Measurements from ENCODE around the gene SLC6A7.

SLC6A7 gene

DNA sequence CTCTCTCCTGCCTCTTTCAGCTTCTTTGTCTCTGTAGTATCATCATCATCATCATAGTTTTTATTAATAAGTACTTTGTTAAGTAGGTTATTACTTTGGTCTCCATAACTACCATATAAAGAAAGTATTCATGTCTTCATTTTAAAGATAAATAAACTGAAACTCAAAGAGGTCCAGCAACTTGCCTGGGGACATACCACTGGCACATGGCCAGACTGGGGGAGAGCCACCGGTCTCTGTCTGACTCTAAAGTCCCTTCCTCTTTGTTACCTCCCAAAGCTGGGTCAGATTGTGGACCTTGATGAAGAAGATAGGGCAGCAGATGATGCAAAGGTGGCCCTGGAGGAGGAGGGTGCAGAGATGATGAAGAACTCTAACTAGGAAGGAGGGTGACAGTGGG is 14.8 kb upstream of the SLC6A7 start:
- no peak for DNase-seq

DNA sequence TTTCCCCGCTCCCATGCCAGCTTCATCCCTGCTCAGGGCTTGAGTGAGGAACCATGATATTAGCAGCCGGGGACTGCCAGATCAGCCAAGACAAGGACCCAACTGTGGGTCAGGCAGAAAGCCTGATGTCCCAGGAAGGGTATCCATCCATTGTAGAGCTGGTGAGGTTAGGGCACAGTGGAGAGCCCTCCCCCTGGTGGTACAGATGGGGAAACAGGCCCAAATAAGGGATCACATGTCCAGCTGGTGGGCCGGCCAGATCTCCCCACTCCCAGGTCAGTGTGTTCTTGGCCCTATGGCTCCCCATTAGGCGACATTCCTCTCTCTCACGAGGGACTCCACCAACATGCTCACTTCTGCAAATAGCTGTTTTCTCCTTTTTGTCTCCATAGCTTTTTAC is 14.3 kb upstream of the SLC6A7 start:
- DNase-seq: no peak

DNA sequence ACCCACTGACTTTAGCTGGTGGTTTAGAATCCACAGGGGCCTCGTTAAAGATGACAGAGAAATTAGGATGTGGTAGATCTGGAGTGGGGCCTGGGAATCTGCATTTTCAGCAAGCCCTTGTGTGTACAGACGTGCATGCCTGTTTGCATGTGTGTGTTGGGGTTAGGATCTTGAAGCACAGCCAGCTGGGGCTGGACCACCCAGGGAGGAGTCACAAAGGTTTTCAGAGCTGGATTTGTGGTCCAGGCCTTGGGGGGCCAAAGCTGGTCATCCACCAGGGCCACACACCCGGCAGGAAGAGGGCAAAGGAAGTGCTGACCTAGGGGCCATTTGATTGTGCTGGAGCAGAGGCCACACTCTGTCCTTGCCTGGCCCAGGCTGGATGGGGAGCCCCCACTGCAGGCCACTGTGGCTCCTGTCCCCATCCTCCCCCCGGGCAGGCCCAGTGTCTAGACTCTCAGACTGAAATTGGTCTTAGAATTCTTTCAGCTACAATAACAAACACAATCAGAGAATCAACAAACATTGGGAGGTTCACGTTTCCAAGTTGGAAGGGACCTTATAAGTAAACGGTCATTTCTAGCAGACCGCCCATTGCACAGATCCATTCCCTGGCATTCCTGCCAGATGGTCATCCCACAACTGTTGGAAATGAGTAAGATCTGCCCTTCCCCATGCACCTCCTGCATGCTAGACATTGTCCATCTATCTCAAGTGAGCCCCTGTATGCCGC is 13.0 kb upstream of the SLC6A7 start:
- no peak for DNase-seq

DNA sequence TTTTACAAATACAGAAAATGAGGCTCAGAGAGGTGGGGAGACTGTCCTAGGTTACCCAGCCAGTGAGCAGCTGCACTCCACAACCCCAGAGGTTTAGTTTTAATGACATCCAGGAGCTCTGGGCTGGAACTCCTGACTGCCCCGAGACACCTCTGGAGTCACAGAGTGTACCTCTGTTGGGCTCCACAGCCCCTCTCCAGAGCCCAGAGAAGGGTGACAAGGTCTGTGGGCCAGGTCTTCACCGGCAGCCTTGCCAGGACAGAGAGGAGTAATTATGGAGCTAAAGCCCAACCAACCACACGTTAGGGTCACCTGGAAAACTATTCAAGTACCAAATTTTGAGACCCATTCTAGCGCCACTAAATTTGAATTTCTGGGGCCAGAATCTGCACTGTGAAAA is 12.1 kb upstream of the SLC6A7 start:
- DNase-seq: no peak

DNA sequence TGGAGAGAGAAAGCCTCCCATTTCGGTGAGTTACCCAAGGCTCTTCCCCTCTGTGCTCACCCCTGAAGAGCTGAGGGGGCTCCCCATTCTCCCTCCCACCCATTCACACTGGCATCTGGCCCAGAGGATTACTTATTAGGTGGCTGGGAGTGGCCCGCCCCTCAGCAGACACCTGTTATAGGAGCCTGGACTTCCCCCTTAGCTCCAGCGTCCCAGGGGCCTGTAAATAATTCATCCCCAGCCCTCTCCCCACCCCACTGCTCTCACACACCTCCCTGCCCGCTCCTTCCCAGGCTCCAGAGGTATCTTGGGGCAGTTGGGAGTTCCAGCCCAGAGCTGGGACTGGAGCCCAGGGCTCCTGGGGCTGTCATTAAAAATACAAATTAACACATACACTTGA is 11.6 kb upstream of the SLC6A7 start:
- DNase-seq: no peak

DNA sequence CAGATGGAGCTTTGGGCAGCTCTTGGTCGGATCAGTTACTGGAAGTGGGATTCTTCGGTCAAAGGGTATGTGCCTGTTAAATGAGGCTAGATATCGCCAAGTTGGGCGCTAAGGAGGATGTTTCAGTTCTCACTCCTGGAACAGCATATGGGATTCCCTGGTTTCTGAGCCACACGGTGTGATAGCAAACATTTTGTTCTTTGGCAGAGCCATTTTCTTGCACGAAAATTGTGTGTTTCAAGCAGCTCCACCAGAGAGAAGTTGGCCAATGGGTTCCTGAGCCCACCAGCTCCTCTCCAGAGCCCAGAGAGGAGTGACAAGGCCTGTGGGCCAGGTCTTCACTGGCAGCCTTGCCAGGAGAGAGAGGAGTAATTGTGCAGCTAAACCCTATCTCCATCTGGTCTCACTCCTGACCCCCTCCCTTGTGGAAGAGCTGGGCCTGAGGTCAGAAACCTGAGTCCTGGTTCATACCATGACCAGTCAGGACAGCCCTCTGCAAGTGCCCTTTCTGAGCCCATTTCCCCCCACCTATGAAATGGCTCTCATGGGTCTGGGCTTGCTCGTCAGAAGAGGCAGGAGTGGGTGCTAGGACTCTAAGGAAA is 10.7 kb upstream of the SLC6A7 start:
- no peak for DNase-seq

DNA sequence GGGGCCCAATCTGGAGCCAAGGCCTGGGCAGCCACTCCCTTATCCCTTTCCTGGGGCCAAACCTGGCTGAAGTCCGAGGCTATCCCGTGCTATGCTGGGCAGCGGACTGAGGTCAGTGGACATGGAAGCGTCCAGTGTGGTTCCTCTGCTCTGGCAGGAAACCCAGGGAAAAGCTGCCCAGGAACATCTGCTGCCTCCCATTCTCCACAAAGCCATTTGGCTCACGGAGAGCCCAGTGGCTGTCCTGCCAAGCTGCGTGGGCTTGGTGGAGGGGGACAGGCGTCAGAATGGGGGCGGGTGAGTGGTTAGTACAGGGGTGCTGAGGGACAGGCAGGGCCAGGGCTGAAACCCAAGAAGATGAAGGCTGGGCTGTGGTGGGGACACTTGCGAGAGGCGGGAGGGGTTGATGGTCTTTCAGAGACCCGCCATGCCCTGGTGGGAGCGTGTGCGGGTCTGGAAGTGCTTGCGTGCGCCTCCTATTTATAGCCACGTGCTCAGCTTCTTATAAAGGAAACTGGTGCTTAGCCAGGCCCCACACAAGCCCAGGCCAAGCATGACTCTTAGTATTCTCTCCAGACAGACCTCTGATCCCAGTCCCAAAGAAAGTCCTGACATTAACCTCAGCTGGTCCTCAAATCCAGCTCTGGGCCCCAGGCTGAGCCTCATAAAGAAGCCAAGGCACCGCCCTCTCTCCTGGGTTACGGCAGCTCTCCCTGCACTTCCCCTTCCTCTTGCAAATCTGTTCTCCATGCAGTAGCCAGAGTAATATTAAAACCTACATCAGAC is 9.4 kb upstream of the SLC6A7 start:
- DNase-seq: no peak

DNA sequence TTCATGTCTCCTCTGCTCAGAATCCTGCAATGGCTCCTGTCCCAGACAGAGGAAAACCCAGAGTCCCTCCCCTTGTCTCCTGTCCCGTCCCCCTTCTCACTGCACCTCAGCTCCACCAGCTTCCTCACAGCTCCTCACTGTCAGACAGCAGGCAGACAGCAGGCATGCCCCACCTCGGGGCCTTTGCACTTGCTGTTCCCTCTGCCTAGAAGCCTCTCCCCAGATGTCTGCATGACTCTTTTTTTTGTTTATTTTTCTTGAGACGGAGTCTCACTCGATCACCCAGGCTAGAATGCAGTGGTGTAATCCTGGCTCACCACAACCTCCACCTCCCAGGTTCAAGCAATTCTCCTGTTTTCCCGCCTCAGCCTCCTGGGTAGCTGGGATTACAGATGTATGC is 8.8 kb upstream of the SLC6A7 start:
- DNase-seq: no peak

DNA sequence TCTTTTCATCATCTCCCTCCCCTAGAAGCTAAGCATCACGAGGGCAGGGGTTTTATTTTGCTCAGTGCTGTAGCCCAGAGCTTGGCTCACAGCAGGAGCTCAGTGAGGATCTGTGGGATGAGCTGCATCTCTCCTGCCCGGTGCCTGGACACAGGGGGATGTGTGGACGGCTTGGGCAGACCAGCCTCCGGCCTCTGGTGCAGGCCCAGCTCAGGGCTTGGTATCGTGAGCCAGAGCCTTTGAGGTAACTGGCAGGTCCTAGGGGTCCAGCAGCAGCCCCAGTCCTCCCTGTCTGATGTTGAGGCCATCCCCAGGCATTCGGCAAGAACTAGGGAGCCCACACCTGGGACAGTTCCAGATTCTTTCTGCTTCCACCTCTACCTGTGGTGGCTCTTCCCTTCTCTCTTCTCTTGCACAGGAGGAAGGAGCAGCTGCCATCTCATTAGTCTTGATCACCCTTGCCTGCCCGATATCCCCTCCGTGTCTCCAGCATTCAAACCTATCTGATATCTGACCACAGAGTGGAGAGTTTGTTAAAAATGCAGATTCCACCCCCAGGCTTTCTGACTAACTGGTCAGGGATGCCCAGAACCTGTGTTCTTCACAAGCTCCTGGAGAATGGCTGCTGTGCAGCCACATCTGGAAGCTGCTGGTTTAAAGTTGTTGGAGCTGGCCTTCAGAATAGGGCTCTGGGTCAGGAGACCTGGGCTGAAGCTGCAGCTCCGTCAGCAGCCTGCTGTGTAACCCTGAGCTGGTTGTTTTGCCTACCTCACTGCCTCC is 7.9 kb upstream of the SLC6A7 start:
- DNase-seq: no peak

DNA sequence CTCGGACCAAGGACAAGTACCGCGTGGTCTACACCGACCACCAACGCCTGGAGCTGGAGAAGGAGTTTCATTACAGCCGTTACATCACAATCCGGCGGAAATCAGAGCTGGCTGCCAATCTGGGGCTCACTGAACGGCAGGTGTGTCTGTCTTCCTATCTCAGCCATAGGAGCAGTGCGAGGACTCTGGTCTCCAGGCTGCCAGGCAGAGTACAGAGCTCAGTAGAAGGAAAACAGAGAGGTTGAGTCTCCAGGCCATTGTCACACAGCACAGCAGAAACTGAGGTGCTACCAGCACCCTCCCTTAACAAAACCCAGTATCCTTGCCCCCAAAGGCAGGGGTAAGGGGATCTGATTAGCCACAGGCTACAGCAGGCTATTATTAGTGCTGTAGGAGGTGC is 7.1 kb upstream of the SLC6A7 start:
- DNase-seq: no peak

DNA sequence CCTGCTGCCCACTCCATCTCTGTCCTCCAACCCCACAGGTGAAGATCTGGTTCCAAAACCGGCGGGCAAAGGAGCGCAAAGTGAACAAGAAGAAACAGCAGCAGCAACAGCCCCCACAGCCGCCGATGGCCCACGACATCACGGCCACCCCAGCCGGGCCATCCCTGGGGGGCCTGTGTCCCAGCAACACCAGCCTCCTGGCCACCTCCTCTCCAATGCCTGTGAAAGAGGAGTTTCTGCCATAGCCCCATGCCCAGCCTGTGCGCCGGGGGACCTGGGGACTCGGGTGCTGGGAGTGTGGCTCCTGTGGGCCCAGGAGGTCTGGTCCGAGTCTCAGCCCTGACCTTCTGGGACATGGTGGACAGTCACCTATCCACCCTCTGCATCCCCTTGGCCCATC is 6.4 kb upstream of the SLC6A7 start:
- DNase-seq: no peak

DNA sequence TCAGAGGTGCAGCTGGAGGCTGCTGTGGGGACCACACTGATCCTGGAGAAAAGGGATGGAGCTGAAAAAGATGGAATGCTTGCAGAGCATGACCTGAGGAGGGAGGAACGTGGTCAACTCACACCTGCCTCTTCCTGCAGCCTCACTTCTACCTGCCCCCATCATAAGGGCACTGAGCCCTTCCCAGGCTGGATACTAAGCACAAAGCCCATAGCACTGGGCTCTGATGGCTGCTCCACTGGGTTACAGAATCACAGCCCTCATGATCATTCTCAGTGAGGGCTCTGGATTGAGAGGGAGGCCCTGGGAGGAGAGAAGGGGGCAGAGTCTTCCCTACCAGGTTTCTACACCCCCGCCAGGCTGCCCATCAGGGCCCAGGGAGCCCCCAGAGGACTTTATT is 5.9 kb upstream of the SLC6A7 start:
- no peak for DNase-seq

DNA sequence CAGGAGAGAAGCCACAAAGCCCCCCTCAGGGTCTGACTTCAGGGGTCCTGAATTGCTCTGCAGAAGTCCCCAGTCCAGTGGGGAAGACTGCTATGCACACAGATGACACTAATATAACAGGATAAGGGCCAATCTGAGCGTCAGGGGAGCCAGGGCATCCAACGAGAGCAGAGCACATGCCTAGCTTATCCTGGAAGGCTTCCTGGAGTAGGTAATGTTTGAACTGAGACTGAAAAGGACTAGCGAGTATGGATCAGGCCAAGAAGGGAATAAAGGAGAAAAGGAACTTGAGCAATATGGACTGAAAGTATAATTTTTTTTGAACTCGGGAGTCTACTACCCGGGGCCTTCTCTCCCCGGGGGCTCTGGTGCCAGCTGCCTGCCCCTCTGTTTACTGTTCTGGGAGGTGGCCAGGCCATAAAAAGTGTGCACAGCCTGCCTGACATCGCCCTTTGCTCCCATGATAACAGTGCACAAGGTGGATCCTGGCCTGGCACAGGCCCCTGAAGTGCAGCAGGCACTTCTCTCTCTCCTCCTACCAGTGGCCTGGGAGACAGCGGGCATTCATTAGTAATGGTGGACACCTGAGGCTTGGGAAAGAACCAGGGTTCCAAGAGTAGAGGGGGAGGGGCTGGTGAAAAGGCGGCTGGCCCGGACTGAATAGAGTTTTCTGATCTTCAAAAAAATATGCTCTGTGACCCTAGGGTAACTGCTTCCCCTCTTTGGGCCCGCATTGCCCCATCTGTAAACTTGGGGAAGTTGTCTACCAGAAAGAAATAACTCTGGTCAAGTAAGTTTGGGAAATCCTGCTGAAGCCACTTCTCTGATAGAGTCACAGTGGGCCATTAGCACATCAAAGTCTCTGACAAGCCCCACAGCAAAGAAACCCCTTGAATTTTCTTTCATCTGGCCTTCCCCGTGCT is 4.6 kb upstream of the SLC6A7 start:
- no peak for DNase-seq

DNA sequence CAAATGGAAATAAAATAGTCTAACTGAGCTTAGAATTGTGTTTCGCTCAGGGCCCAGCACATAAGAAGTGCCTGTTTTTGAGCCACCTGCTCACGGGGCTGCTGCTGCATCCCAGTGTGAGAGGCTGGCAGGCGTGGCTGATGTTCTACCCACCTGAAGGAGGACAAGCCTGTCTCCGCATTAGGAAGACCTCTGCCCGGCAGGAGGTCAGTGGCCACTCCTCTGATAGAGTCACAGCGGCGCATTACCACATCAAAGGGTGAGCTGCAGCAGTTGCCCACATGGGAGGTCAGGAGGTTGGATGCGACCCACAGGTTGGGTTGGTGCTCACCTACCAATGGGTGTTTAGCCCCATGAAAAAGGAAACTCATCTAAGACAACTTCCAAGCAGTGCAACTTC is 3.7 kb upstream of the SLC6A7 start:
- DNase-seq: no peak

DNA sequence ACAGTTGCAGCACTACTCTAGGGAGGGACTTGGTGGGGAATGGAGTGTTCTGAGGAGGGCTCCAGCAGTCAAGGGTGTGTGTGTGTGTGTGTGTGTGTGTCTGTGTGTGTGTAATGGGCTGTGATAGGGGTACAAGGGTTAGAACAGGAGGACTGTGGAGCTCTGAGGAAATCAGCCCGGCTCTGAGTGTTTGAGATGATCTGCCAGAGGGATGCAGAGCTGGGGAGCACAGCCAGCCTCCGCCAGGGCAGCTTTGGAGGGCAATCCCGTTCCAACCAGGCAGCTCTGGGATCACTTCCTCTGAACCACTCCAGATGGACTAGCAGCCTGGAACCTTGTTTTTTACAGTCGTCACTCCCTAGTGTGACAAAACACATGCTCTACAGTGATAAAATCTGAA is 3.0 kb upstream of the SLC6A7 start:
- no peak for DNase-seq

DNA sequence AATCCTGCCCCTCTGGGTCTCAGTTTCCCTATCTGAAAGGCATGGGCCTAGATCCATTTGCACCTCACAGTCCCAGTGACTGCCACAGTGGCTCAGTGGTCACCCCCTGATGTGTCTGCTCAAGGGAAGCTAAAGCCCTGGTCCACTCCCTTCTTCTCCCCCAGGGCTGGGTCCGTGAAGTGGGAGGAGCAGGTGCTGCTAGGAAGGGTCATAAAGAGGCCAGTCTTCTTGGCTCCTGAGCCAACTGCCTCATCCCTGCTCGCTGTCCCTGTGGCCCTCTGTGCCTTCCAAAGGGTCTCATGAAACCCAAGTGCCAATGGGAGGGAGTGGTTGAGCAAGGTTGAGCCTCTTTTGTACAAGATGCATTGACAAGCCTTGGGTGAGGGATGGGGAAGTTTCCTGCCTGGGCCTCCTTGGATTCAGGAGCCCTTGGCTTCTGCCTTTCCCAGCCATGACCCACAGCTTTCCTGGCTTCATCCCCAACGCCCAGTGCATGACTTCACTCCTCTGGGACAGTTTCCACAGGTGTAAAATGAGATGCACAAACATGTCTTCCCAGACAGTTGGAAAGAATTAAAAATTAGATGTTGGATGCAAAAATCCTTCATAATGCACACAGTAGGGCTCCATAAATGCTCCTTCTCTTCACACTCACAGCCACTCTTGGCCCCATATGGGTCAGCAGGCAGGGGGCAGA is 1.6 kb upstream of the SLC6A7 start:
- no peak for DNase-seq

DNA sequence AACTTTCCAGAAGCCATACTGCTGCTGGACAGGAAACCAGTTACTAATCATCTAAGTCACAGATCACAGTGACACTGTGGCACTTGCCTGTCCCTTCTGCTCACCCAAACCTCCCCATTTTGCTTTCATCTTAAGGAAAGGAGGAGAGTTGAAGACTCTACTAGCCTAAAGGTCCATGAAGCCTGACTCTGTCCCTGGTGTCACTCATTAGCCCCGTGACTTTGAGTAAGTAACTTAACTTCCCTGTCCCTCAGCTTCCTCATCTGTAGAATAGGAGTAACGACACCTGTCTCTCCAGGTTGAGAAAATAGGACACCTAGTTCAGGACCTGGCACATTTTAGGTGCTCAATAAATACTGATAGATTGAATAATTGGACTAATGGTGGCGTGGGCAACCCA is 536 bp upstream of the SLC6A7 start:
- DNase-seq: no peak

DNA sequence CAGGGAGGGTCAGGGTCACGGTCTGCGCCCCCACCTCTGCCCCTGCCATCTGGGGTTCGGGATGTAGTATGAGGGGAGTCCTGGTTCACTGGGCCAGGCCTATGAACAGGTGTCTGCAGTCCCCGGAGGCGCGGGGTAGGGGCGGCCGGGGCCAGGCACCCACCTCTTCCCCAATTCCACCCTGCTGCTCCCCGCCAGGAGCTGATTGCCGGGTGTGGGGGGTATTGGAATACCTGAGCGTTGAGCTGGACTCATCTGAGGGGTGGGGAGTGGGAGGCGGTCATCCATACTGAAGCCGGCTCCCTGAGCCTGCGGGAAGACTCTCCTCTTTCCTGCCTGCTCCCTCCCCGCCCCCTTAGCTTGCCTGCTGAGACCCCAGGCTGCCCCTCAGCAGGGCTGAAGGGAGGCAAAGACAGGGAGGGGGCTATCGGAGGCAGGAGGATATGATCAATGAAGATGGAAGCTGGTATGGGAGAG is 679 bp downstream of the SLC6A7 start:
- no peak for DNase-seq

DNA sequence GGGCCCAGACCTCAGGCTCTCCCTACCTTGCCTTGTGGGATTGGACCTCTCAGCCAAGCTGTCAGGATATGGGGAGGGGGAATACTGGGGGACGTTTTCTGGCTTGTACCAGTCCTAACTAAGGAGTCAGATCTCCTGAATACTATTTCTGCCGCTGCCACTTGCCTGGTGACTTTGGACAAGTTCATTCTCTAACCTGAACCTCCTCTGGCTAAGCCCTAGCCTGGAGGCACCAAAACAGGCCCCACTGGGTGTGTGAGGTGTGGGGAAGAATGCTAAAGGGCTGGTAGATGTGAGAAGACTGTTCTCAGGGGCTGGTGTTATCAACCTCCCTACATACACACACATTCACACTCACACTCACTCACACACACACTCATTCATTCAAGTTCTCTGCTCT is 1.1 kb downstream of the SLC6A7 start:
- no peak for DNase-seq

DNA sequence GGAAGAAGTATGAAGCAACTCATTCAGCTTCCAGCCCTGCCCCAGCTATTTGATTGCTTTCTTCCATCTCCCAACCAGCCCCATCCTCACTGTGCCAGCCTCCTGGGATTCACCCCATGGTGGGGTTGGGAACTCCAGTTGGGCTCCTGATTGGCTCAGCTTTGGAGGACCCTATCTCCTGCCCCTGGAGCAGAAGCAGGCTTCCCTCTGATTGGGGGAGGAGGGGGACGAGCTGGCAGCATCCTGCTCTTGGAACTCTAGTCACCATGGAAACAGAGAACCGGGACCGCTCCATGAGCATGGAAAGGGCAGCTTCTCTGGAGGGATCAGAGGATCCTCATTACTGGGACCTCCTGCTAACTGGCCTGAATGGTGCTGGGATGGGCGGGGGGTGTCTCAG is 2.6 kb downstream of the SLC6A7 start:
- no peak for DNase-seq

DNA sequence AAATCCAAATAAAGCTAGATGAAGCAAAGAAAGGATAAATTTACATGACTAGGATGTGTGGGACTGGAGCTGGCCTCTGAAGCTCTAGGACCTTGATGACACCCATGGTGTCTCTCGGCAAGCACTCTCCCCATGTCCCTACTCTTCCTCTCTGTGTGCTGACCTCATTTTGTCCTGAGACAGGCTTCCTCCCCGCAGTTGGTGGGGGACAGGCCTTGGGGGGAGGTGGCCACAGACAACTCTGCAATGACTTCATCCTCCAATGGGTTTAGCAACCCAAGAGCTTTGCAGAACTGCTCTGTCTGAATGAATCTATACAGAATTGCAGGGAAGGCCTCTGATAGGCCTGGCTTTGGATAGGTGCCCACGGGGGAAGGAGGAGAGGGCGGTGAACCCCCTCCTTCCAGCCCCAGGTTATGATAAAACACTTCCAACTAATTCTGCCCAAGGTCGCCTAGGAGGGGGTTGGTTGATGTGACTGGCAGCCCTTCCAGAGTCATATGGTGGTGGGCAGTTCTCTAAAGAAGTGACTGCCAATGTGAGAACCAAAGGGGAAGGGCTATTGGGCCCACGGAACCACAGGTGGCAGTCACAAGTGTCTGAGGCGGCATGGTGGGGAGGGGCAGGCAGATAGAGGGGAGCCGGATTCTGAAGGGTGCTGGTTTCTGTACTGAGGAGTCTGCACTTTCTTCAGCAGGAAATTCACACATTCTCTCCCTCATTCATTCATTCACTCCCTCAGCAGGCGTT is 6.0 kb downstream of the SLC6A7 start:
- DNase-seq: no peak
